Hematopoietic multipotent progenitor cell treated with erythropoietin and hydrocortisone succinate and interleukin-3 and kit ligand, for 4 days (in vitro differentiated cells): ENCODE measurements around the gene TMF1.

Experiments used
- DNase-seq: peaks from one replicate; pipeline ENCODE4 v3.0.0-alpha.2; 2015

TMF1 gene

DNA sequence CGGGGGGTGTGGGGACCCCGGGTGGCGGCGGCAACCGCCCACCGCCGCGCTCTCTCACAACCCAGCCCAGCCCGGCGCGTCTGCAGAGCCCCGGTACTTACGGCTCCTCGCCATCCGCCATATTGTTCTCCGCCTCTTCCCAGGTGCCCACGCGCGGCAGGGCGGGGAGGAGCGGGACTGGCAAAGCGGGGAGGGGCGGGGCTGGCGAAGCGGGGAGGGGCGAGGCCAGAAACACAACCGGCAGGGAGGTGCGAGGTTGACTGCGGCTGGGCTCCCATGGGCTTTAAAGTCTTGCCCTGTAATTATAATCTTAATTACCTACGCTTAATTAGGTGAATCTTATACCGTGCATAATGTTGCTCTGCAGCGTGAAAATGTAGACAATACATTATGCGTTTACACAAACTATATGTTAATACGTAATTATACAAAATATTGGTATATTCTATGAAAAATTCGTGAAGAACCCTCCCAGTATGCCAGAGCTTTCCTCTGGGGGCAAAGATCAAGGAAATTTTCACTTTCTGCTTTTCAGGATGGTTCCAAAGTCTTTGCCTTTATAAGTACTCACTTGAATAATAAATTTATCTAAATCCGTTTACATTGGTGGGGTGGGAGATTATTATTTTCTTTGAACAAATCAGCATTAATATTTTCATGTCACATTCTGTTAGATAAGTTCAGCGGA, 28.2 kb upstream of the TMF1 start, which contains the start of gene UBA3:
TSS of gene UBA3 (minus strand) at position 133 of the 688 bp plus-strand sequence. CDS start at position 121, 12 bp downstream.
- peak; percentile 97 for DNase-seq

DNA sequence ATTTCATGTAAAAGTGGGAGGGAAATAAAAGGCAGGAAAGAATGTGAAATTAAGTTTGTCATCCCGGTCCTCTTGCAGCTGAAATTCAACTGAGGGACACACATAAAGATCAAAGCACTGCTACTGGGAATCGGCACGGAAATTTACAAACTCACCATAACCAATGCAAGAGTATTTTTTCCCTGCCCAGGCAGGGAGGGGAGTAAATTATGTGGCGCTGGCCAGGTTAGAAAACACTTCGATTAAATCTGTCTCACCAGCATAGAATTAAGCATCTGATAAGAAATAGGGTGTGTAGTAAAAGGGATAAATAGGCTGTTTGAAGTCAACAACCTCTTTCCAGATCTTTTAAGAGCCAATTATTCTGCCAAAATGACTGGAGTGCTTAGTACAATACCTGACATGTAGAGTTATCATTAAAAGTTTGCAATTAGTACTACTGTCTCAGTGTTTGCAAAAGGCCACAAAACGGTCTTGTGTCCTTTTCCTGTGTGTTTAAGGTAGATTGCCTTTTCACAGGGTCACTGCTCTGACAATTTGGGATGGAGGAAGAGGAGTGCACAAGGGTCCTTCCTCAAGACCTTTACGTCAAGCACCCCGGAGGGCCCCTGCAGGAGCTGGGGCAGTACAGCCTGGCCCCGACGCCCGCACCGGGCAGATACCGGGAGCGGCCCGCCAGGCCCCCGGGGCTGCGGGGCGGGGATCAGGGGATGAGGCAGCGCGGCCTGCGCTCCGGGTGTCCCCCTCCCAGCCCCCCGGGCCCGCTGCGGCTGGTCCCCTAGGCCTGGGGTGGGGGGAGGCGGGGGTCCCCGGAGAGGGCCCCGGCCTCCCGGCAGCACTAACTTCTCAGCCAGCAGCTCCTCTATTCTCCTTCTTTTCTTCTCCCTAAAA, 27.4 kb upstream of the TMF1 start:
- DNase-seq, result peak; percentile 44

DNA sequence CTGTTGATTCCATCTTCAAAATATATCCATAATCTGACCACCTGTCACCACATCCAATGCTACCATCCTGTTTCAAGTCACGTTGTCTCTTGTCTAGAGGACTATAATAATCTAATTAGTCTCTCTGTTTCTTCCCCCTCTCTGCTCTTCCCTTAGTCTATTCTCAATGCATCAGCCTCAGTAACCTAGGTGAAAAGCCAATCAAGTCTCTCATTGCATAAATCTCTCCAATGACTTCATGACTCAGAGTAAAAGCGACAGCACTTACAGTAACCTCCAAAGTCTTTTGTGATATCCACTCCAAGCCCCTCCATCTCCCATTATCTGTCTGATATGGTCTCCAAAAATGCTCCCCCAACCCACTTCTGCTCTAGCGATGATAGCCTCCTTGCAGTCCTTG, 20.8 kb upstream of the TMF1 start:
- DNase-seq, result no peak

DNA sequence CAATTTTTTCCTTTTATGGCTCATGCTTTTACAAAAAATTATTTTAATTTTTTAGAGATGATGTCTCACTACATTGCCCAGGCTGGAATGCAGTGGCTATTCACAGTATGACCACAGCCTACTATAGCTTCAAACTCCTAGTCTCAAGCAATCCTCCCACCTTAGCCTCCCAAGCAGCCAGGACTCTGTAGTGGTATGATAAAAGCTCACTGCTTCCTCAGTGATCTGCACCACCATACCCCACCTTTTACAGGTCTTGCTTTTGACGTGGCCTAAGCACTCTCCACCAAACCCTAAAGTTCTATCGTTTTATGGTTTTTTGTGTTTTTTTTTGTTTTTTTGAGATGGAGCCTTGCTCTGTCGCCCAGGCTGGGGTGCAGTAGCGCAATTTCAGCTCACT, 14.0 kb upstream of the TMF1 start:
- DNase-seq, result no peak

DNA sequence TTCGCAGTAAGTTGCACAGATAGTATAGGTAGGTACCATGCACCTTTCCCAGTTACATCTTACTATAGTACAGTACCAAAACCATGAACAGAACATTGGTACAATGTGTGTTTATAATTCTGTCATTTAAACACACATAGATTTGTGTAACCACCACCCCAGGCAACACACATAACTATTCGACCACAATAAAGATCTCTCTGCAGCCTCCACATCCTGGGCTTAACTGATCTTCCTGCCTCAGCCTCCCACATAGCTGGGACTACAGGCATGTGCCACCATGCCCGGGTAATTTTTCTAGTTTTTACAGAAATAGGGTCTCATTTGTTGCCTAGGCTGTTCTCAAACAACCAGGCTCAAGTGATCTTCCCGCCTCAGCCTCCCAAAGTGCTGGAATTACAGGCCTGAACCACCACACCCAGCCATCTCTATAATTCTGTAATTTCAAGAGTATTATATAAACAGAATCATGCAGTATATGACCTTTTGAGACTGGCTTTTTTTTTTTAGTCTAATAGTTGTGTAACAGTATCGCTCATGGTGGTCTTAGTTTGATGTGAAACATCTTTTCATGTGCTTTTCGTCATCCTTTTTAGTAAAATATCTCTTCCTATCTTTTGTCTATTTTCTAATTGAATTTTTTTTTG, 13.3 kb upstream of the TMF1 start:
- DNase-seq, result no peak

DNA sequence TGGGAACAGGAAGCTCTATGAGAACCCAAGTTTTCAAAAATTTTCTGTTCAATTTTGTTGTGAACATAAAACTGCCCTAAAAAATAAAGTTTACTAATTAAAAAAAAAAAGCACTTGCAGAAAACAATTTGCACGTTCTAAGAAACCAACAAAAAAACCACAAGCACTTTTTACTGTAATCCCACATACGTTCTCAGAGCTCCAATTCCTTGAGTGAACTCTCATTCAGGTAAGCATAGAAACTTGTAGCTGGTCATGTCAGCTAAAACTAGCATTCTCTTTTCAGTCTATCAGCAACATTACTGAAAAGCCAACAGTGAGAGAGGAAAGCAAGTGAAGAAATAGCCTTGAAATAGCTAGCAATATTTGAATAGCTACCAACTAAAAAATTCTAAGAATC, 11.5 kb upstream of the TMF1 start:
- DNase-seq, result no peak

DNA sequence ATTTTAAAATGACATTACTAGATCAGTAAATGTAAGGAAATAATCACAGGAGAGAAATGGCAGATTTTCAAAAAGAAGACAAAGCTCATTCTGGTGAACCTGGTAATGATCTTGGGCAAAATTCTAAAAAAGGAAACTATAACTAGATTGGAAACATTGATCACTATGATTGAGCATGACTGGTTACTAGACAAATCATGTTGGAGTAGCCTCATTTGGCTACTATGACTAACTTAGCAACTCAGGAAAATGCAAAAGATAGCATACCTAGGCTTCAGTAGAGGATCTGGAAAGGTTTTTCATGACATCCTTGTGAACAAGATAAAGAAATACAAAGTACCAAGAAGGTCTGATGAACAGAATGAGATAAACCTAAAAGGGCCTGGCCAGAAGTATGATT, 7.6 kb upstream of the TMF1 start:
- DNase-seq, result no peak

DNA sequence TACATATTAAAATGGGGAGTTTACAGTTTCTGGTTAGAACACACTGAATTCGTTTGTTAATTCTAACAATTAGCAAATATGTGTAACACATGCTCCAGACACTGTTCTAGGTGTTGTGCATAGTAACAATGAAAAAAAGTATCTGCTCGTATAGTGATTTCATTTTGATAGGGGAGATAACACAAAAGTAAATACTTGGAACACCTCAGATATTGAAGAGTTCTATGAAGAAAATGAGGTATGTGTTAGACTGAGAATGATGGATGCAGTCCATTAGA, 6.8 kb upstream of the TMF1 start:
- DNase-seq, result no peak

DNA sequence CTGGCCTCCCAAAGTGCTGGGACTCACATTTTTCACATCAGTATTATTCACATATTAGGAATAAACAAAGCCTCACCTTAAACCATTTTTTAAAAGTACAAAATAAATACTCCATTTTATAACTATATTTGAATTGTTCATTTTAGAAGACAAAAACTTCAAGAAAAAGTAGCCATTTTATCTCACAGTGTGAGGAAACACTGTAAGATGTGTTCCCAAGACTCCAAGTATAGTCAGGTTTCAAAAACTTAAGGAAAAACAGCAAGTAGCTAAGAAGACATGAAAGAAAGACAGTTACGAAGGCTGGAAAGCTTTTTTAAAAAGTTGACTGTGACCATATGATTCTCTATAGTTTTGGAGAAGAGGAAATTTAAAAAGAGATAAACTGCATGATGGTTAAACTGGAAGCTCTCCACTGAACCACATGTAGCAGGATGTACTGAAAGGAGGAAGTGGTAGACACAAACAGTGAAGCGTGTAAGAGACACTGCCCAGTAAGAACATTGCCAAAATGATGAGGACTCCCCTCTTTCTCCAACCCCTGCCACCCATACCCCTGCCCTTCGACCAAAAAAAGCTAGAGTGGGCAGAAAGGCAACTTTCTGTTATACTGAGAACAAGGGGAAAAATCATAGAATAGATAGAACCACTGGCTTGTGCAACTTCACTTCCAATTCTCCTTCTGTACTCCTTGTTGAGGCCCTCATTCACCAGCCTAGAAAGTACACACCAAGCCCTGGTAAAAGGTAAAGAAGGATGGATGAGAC, 6.2 kb upstream of the TMF1 start:
- DNase-seq, result peak; percentile 85

DNA sequence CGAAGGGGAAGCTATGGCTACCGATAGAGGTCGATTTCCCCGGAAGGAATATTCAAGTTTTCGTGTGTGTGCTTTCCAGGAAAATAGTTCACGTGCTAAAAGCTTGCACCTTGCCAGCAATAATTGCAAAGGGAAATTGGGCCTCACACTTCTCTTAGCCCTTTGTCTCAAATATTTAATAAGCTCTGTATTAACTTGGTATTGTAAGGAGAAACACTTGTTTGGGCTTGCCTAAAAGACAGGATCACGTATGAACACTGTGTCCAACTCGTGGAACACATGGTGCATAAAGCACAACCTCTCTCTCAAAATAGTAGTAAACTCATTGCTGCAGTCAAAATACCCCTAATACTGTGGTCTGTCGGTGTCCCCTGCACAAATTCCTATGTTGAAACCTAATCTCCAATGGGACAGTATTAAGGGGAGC, 352 bp upstream of the TMF1 start:
- no peak for DNase-seq

DNA sequence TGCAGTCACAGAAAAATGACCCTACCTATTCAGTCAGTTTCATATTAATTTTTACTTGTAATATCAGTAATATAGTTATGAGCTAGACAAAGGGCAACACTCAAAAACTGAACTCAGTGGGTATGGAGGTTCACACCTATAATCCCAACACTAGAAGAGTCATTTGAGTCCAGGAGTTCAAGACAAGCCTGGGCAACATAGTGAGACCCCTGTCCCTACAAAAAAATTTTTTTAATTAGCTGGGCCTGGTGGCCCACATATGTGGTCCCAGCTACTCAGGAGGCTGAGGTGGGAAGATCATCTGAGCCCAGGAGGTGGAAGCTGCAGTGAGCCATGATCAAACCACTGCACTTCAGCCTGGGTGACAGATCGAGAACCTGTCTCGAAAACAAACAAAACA, 3.1 kb downstream of the TMF1 start:
- no peak for DNase-seq

DNA sequence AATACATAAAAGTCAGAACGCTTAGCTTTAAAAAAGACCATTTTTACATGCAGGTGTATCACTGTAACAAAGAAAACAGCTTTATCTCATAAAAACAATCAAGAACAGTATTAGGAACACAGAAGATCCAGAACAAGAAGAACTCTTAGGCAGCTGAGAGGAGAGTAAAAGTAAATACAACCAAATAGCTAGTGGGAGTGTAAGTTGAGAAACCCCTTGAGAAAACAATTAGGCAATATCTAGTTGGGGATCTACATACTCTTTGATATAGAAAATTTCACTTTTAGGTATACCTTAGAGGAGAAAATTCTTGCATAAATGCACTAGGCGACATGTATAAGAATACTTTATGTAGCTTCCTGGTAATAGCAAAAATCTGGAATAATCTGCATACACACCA, 7.5 kb downstream of the TMF1 start:
- no peak for DNase-seq

DNA sequence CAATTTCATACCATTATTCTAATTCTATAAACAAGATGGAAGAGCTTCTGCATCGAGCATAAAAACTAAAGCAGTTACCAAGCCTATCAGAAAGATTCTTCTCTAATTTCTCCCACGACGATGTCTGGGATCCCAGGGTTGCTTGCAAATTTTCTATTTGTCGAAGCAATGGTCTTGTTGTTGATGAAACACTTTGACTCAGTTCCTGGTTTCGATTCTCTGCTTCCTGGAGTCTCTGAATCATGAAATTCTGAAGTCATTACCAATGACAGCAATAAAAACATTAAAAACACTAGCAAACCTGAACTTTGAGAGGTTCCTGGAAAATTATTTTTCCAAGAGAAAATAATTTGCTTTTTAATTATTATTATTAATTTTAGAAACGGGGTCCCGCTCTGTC, 18.7 kb downstream of the TMF1 start:
- no peak for DNase-seq

DNA sequence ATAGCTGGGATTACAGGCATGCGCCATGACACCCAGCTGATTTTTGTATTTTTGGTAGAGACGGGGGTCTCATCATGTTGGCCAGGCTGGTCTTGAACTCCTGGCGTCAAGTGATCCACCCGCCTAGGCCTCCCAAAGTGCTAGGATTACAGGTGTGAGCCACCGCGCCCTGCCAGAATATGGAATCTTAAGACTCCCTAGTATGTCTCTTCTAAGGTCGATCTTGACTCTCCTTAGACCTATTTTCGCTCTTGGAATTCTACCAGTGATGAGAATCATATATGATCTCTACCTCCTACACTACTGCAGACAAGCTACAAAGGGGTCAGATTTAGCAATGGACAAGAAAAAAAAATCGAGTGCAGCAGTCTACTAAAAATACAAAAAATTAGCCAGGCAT, 19.4 kb downstream of the TMF1 start:
- DNase-seq, result no peak

DNA sequence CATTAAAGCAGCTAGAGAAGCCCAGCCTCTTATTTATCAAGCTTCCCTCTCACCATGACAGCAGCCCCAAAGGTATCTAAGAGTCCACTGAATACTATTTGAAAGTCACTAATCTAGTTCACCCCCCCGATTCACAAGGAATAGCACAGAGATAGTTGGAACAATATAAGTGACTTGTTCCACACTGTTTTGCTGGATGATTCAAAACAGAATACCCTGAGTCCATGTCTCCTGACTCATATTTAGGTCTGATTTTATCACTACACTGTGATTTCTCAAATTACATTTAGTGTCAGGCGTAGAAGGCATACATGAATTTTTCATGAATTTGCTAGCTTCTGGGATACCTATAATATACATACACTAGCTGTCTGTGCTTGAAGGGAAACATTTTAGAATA, 20.0 kb downstream of the TMF1 start:
- no peak for DNase-seq

DNA sequence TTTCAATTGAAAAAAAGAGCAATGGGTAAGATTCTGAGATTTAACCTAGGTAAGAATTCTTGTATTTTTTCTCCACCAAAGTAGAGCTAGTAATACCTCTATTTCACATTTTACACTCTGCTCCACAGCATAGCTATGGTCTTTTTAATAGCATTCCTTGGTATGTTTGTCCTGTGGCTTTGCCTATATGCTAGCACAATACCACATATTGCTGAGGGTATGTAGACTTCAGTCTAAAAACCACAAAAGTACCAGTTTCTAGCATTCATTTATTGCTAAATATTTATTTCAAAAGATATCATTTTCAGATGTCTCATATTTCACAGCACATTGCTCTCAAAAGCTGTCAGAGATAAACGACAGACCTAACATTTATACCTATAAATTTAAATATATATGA, 20.5 kb downstream of the TMF1 start:
- DNase-seq, result no peak

DNA sequence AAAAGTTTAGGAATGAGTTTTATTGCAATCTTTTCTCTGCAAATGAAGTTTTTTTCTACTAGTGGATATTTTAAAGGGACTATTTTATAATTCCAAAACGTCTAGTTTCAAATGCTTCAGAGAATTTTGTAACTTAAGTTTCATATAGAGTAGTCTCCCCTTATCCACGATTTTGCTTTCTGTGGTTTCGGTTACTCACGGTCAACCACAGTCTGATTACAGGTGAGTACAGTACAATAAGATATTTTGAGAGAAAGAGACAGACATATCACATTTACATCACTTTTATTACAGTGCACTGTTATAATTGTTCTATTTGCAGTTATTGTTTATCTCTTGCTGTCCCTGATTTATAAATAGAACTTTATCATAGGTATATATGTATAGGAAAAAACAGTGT, 31.3 kb downstream of the TMF1 start:
- no peak for DNase-seq

DNA sequence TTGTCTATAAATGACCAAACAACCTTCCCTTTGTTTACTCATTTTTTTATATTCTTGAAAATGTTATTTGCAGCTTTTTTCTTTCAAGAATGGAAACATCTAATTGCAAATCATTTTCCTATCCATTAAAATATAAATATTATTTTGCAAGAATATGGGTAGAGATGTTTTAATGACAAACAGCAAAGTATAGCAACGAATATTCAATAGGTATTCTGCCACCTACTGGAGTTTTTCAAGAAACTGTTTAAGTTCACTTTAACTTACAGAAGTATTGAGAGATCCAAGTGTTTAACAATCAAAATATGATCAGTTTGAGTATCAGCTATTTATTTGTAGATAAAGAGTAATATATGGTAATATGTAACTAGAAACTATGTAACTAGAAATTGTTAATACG, 31.7 kb downstream of the TMF1 start:
- peak; percentile 52 for DNase-seq

DNA sequence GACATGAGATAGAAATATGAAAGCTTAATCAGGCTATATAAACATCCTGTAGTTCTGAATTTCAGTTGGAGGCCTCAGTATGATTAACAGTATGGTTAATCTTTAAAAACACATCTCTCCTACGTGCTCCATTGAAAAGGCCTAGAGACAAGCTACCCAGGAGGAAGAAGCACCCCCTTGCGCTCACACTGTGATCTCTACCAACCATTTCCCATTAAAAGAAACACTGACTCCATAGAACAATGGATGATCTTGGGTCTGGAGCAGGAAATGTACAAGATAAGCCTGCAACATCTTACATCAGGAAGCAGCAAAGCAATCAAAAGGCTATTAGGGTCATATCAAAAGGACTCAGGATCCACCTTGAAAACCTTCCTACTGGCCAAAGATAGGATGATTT, 35.2 kb downstream of the TMF1 start:
- DNase-seq, result no peak

DNA sequence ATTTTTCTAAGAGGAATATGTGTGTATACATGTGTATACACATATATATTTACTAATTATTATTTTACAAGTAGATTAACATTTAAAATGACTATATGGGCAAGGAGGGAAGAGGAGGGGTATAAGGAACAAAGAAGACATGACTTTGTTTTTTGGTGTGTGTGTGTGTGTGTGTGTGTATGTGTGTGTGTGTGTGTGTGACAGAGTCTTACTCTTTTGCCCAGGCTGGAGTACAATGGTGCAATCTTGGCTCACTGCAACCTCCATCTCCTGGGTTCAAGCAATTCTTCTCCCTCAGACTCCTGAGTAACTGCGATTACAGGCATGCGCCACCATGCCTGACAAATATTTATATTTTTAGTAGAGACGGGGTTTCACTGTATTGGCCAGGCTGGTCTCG, 36.0 kb downstream of the TMF1 start:
- no peak for DNase-seq

DNA sequence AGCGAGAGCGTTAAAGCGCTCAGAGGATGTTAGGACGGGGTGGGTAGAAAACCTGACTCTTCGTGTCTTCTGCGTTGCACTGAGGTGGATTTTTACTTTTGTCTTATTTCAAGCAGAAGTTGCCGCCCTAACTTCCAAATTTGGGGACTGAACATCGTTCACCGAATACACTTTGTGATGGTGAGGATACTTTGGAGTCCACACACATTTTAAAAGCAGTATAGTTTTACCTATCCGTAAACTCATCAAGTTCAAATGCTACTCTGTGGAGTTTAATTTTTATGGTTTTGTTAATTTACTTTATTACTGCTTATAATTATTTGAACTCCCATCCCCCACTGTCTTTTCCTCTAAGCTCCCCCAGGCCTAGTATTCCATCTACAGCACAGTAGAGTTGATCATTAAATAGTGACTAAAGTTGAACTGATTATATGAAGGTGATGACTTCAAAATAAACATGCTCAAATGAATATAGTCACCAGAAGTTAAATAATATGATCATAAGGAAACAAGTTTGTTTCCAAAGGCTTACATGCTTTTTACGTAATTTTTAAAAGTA, 38.0 kb downstream of the TMF1 start:
- peak; percentile 36 for DNase-seq

DNA sequence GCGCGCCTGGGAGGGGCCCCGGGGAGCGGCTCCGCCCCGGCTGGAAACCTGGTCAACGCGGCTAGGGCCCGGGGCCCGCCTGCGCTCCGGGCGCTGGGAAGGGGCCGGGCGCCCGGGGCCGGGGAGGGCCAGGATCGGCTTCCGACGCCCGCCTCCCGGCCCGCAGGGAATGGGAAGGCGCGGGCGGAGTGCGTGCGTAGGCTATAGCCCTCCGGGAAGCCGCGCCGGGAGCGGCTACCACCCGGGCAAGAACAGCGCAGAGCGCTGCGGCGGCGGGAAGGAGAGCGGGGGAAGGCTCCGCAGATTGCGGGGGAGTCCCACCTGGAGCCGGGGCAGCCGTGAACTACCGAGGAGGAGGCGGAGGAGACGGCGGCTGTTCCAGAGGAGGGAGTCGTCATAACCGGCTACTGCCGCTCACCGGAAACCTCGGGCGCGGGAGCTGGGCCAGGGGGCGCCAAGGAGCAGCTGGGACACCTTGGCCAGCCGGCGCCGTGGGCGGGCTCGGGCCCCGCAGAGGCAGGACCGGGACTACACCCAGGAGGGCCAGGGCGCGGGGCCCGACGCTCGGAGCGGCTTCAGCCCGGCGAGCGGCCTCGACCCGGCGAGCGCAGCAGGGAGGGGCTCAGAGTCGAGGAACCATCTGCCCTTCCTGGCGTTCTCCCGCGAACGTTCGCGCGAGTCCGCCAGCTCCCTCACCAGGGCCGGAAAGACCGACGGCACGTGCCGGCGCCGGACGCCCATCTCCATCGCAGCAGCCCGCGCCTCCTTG, 38.7 kb downstream of the TMF1 start, which contains the start of gene EOGT:
TSS of gene EOGT (minus strand) at position 432 of the 769 bp plus-strand sequence. CDS start 3,838 bp downstream, outside the sequence.
- peak; percentile 93 for DNase-seq
